LNCAP (cell line): ENCODE measurements around the gene STX2.

Experiments used
- TF ChIP-seq, protein P1 (sequence below): fragments of 450-650 bp; IDR thresholded peaks from 2 replicates; pipeline ENCODE4 v1.5.1; 2017; ENCODE audit warnings: mild to moderate bottlenecking

The STX2 gene

DNA sequence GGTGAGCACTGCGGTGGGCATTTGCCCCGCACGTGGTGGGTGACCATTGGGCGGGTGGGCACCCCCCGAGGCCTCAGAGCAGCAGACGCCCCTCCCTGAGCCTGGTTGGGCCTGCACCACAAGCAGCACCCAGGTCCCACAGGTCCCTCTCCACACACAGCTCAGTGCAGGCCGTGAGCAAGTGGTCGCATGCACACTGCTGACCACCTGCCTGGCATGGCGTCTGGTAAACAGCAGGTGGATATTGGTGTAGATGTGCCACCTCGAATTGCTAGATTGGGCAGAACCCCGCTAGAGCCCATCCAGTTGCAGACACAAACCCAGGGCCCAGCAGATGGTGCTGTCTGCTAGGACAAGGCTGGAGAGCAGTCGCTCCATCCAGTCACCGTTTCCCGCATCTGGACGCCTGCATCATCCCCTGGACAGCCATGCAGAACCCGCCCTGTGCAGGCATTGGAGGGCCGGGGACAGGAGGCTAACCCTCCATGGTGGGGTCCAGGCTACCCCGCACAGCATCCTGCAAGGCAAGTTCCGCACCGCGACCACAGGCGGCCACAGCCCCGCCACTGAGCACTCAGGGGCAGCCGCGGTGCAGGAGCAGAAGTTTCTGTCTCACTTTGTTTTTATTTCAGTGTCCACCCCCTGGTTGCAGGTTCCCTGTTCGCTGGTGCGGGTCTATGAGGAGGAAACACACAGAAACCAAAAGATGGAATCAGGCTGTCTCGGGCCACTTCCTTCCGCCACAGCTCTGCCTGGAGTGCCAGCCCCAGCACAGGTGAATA, 77.3 kb downstream of the STX2 start:
- TF ChIP-seq, protein P1, sequence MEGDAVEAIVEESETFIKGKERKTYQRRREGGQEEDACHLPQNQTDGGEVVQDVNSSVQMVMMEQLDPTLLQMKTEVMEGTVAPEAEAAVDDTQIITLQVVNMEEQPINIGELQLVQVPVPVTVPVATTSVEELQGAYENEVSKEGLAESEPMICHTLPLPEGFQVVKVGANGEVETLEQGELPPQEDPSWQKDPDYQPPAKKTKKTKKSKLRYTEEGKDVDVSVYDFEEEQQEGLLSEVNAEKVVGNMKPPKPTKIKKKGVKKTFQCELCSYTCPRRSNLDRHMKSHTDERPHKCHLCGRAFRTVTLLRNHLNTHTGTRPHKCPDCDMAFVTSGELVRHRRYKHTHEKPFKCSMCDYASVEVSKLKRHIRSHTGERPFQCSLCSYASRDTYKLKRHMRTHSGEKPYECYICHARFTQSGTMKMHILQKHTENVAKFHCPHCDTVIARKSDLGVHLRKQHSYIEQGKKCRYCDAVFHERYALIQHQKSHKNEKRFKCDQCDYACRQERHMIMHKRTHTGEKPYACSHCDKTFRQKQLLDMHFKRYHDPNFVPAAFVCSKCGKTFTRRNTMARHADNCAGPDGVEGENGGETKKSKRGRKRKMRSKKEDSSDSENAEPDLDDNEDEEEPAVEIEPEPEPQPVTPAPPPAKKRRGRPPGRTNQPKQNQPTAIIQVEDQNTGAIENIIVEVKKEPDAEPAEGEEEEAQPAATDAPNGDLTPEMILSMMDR: peak; percentile 72

DNA sequence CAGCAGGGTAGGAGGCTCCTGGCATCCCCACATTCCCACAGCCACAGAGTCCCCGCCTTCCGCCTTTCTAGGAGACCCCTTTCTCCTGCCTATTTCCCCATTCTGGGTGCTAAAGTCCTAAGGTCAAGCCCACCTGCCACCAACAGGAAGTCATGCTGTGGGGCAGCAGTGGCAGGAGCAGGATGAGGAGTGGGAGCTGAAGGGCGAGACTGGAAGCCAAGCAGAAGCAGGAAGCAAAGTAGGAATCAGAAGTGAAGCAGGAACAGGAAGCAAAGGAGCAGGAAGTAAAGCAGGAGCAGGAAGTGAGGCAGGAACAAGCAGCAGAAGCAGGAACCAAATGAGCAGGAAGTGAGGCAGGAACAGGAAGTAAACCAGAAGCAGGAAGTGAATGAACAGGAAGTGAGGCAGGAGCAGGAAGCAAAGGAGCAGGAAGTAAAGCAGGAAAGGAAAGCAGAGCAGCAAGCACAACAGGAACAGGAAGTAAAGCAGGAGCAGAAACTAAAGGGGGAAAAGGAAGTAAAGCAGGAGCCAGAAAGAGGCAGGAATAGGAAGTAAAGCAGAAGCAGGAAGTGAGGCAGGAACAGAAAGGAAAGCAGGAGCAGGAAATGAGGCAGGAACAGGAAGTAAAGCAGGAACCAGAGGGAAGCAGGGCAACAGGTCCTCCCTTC, 84.7 kb downstream of the STX2 start:
- TF ChIP-seq, protein P1: no peak

DNA sequence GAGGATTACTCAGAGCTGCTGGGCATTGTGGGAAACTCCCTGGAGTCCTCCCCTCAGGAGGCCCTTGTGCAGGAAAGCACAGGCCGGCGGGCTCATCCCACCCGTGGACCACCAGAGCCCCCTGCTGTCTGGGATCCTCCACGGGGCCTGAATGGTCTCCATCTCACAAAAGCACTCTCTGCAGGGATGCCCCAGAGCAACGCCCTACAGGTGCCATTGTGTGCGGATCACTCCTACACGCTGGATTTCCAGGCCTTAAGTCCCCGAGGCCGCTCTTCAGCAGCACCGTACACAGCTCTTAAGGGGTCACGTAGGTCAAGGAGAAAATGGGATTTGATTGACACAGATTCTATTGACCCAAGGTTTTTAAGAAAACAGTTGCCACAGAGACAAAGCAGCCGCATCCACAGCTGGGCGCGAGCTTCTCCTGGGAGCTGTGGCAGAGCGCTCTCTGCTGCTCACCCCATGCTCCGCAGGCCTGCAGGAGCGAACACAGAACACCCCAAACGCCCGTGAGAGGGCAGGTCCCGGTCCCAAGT, 86.3 kb downstream of the STX2 start:
- TF ChIP-seq, protein P1: no peak

DNA sequence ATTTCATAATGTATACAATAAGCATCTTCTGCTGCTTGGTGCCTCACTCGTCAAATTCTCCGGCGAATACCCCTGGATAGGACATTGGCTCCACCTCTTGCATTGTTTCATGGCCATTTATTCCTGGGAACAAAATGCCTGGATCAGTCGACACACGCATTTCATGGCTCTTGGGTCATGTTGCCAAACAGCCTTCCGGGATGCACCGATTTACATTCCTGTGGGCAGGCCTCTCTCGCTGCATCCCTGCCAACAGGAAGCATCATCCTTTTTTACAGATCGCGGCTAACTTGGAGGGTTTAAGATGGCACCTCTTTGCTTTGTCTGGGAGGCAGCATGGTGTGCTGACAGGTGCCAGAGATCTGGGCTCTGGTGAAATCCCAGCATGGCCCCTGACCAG, 90.3 kb downstream of the STX2 start:
- TF ChIP-seq, protein P1: no peak

DNA sequence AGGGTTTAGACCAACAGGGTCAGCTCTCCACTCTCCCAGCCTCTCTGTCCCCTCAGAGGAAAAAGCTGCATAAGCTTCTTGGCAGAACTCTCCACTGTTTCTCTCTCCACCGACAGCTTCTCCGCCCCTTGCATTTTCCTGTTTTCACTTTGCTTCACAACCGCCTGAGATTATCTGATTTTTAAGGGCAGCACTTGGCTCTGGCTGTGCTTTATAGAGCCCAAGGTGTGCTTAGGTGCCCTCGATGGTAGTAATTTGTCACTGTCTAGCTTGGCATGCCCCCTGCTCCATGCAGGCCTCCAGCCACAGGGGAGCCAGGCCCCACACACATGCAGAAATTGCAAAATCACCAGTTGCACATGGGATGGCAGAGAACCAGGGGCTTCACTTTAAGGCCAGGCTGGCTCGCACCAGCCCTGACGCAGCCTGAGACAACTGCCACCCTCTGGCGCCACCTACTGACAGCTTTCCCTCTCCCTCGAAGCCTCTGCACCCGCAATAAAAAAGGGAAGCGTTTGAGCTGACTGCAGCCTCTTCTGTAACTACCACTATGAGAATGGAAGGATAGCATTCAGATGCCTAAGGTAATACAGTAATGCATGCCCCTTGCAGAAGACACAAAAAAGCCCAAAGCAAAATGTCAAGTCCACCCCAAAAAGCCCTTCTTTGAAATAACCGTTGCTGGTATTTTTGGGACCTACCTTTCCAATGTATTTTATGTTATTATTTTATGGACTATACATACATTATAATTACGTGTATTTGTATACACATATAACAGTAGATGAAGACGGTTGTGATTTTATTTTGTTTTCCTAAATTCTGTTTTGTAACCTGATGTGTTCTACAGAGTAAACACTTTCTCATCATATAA, 90.9 kb downstream of the STX2 start:
- TF ChIP-seq, protein P1: peak; percentile 93

DNA sequence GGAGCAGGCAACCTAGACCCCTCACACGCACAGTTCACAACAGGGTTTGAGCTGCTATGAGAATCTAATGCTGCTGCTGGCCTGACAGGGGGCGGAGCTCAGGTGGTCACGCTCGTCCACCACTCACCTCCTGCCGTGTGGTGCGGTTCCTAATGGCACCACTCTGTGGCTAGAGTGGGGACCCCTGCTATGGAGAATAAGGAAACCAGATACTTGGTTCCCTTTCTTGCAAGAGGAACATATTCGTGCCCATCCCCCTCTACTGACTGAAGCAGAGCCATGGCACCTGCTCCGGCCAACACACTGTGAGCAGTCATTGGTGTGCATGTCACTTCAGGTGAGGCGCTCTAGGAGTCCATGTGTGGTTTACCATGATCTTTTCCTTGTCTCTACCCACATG, 92.5 kb downstream of the STX2 start:
- TF ChIP-seq, protein P1: no peak

DNA sequence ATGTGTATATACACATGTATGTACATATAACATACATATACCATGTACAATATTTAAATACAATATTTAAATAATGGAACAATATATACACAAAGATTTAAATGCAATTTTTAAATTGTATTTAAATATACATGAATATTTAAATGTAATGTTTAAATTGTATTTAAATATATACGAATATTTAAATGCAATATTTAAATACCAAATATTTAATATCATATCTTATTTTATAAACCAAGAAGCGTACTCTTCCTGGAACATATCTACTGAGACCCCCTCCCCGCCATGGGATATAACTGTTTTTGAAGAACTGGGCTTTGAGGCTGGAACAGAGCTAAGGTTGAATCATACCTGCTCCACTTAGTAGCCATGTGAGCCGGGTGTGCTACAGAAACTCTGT, 93.1 kb downstream of the STX2 start:
- TF ChIP-seq, protein P1: no peak
